GM12875 (cell line): Measurements from ENCODE around the gene FAM20C.

Experiments used
- H3K4me3 ChIP-seq: one replicate; pipeline ENCODE4 v1.5.1; 2011; ENCODE audit warnings: low read depth, low read length, control low read depth
- TF ChIP-seq, protein P1 (sequence below): IDR thresholded peaks from 2 replicates; pipeline ENCODE4 v1.5.1; 2011; ENCODE audit warnings: low read depth, mild to moderate bottlenecking, control low read depth, inconsistent platforms, low read length, moderate library complexity, borderline replicate concordance; ENCODE audit not compliant: insufficient read depth

Gene FAM20C

DNA sequence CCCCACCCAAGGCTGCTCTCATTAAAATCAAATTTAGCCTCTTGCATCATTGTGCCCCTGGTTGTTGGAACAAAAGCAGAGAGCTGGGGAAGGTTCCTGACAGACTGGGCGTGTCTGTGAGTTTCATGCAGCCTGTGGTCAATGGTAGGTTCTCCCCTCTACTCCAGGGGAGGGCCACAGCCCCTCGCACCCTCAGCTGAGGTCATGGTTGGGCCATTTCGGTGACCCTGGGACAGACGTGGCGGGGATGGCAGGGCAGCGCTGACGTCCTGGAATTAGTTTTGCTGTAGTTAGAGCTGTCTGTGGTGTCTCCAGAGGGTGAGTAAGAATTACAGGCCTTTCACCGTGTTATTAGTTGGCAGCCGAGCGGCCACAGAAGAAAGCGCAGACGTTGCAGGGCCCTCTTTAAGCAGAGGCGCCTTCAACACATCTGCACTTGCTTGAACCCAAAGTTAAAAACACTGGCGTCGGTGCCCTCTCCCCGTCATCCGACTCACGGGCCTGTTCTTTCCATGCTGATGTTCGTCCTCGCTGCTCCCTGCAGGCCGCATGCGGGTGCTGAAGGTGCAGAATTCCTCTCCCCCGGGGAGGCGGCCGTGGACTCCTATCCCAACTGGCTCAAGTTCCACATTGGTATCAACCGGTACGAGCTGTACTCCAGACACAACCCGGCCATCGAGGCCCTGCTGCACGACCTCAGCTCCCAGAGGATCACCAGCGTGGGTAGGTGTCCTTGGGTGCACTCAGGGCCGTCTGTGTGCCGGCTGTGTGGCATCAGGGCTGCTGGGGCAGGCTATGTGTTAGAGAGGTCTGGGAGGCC, 2.8 kb downstream of the FAM20C start:
- H3K4me3 ChIP-seq: no peak overlapping the region
- TF ChIP-seq, protein P1, sequence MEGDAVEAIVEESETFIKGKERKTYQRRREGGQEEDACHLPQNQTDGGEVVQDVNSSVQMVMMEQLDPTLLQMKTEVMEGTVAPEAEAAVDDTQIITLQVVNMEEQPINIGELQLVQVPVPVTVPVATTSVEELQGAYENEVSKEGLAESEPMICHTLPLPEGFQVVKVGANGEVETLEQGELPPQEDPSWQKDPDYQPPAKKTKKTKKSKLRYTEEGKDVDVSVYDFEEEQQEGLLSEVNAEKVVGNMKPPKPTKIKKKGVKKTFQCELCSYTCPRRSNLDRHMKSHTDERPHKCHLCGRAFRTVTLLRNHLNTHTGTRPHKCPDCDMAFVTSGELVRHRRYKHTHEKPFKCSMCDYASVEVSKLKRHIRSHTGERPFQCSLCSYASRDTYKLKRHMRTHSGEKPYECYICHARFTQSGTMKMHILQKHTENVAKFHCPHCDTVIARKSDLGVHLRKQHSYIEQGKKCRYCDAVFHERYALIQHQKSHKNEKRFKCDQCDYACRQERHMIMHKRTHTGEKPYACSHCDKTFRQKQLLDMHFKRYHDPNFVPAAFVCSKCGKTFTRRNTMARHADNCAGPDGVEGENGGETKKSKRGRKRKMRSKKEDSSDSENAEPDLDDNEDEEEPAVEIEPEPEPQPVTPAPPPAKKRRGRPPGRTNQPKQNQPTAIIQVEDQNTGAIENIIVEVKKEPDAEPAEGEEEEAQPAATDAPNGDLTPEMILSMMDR: no peak

DNA sequence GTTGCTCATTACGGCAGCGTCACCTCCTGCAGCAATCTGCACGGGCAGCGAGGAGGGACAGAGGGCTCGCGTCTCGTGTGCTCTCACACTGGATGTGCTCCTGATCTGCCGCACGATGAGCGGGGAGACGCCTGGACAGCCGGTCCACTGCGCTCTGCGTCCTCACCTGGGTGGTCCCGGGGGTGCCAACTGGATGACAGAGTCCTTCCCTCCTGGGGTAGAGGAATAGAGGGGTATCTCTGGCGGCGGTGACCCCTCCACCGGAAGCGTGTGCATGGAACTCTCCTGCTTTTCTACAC, 3.4 kb downstream of the FAM20C start:
- TF ChIP-seq, protein P1: no peak
- H3K4me3 ChIP-seq: no peak overlapping the region

DNA sequence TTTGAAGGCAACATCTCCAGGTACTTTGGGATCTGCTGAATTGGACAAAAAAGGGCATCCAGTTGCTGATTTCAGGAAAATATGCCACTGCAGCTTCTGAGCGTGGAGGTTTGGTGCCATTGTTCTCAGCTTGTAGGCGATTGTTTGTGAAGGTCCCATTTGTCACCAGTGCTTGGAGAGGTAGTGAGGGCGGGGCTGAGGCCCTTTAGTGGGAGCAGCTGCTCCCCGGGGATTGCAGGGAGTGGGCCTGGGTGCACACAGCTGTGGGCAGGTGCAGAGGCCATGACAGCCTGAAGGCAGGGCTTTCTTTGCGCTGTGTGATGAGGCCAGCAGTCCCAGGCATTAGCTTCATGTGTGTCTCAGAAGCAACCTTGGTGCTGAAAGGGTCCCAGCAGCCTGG, 3.9 kb downstream of the FAM20C start:
- H3K4me3 ChIP-seq: no peak overlapping the region
- TF ChIP-seq, protein P1: no peak

DNA sequence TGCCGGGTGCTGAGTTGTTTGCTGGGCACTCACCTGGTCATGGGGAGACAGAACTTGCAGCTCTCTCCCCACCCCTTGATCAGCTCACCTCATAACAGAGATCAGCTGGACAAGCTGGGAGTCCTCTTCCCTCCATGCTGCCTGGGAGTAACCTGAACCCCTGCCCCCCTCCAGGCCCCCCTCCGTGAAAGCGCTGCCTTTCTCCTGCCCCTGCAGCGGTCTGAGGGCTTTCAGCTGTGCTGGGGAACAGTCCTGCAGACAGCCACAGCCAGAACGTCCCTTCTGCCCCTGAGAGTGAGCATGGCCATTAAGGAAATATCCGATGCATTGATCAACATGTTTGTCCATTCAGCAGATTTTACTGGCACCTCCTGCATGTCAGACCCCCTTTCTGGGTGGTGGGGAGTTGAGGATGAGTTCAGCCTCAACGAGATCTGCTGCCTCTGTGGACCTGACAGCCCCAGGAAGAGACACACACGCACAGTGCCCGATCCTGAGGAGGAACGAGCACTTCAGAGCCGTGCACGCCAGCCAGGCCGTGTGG, 4.5 kb downstream of the FAM20C start:
- TF ChIP-seq, protein P1: no peak
- H3K4me3 ChIP-seq: no peak overlapping the region

DNA sequence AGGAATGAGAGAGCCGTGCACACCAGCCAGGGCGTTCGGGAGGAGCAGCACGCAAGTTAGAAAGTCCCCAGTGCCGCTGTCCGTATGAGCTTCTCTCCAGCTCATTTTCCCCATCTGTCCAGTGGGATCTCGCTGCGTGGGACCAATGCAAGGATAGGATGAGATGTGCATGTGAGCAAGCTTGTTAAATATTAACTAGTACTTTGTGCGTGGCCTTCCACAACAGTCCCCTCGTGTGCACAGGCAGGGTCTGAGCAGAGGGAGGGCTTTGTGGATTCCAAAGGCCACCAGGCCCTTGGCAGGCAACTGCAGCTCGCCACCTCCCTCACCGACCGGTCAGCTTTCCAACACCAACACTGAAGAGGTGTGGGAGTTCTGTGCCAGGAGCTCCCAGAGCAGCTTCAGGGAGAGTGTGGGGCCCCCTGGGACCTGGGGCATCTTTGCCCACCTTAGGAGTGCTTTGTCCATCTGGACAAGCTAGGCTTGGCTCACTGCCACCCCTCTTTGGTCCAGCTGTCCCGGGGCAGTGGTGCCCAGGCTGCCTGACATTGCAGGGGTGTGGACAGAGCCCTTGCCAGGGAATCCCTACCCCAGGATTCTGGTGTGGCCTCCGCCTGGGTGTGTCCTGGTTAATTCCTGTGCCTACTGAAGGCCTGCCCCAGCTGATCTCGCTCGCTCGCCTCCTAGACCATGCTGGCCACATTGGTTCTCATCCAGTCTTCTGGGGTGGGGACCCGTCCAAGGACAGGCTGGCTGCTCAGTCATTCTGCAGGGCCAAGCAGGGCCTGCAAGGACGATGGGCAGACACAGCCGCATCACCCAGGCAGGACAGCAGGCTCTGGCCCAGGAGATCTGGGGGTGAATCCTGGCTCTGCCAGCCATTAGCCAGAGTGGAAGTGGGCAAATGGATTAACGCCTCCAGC, 5.3 kb downstream of the FAM20C start:
- TF ChIP-seq, protein P1: no peak
- H3K4me3 ChIP-seq: no peak overlapping the region

DNA sequence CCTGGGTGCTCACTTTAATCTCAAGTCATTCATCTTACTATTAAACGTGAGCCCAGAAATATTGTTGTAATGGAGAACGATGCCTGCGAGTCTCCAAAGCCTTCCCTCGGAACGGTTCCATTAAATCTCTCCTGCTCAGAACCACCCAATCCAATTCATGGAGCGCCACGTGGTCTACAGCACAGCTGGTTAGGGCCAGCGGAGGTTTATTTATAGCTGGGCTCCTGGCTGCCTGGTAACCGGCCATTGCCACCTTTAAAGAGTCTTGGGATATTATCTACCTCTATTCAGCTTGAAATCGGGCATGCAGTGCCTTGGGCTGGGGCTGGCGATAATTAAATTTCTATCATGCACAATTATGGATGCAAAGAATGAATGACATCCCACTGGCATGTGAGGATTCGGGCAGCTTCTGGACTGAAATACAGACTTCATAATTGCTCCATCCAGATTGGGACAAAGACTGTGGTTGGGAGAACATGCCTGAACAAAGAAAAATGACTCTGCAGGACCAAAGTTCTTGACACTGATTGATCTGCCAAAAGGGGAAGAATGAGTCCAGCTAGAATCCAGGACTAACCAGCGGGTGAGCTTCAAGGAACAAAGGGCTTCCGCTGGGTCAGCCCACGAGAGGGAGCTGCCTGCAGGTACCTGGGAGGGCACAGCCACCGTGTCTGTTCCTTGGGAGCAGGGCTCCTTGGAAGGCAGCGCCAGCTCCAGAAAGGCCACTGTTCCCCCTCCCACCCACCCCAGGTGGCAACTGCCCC, 7.3 kb downstream of the FAM20C start:
- TF ChIP-seq, protein P1: no peak

More for the DNA sequence above, 7.3 kb downstream of the FAM20C start:
- no peak overlapping the region for H3K4me3 ChIP-seq
